MM.1S (cell line): ENCODE data around the gene SPECC1.

Experiments used
- CTCF ChIP-seq: fragments of 300-600 bp; sonication (generic); IDR thresholded peaks from 2 replicates; pipeline ENCODE4 v1.5.1; 2016; ENCODE audit warnings: antibody characterized with exemption, low read length, mixed read lengths
- EZH2 ChIP-seq: fragments of 300-600 bp; sonication (generic); optimal IDR thresholded peaks from 2 replicates; pipeline ENCODE3; 2017; ENCODE audit warnings: low read depth, mild to moderate bottlenecking, antibody characterized with exemption, low read length, mixed read lengths

GRCh38 chr17:20077978-20078685 is 69.0 kb downstream of the SPECC1 start:
- no peak for TF ChIP-seq CTCF
- no peak for TF ChIP-seq EZH2
